Kidney (tissue), 14 donors: ENCODE data around the gene GJB4. TPM values are rescaled to one million over a fixed set of nuclear protein-coding genes. Genes with fewer than 3 reads are reported as not detected.
A peak's percentile ranks its signal among the peaks of the same experiment; 100 is the strongest.

Experiments used
- DNase-seq, 5 donors: peaks; one replicate each; pipeline ENCODE4 v3.0.0-alpha.2; 2013 to 2020
- FAIRE-seq: peaks from 2 replicates; lab custom pipeline; 2012; peaks lifted over from hg19 to GRCh38; lab: Jason Lieb, UNC
- H3K27ac ChIP-seq, 2 donors: one replicate each; pipeline ENCODE4 v1.7.0; 2013; ENCODE audit warnings: low read depth in 2 of 2, low read length in 2 of 2, inconsistent platforms in 1 of 2
- H3K27me3 ChIP-seq: one replicate; pipeline ENCODE4 v1.7.1; 2013; ENCODE audit warnings: low read length, inconsistent platforms; ENCODE audit not compliant: control insufficient read depth, insufficient read depth
- H3K36me3 ChIP-seq, 3 donors: one replicate each; pipeline versions ENCODE4 v1.7.0 to v1.7.1; 2013; ENCODE audit warnings: low read length in 3 of 3, control low read depth in 1 of 3, inconsistent platforms in 1 of 3; ENCODE audit not compliant: insufficient read depth in 3 of 3, control insufficient read depth in 2 of 3
- H3K4me1 ChIP-seq, 3 donors: one replicate each; pipeline versions ENCODE4 v1.7.0 to v1.7.1; 2013; ENCODE audit warnings: low read length in 3 of 3, inconsistent platforms in 1 of 3, low read depth in 1 of 3; ENCODE audit not compliant: control insufficient read depth in 2 of 3, insufficient read depth in 2 of 3
- H3K4me3 ChIP-seq, 3 donors: one replicate each; pipeline versions ENCODE4 v1.7.0 to v1.8.1; 2013; ENCODE audit warnings: low read length in 3 of 3, control low read depth in 1 of 3, inconsistent platforms in 1 of 3
- H3K9ac ChIP-seq, 3 donors: one replicate each; pipeline versions ENCODE4 v1.7.0 to v1.7.1; 2013; ENCODE audit warnings: low read length in 3 of 3, control low read depth in 1 of 3, inconsistent platforms in 1 of 3
- H3K9me3 ChIP-seq, 3 donors: one replicate each; pipeline versions ENCODE4 v1.7.0 to v1.7.1; 2013; ENCODE audit warnings: low read length in 3 of 3, control low read depth in 1 of 3, inconsistent platforms in 1 of 3; ENCODE audit not compliant: control insufficient read depth in 2 of 3, insufficient read depth in 1 of 3
- CTCF ChIP-seq: IDR thresholded peaks from 3 replicates; pipeline ENCODE4 v1.5.1; 2012; ENCODE audit warnings: mild to moderate bottlenecking, moderate library complexity, borderline replicate concordance; ENCODE audit not compliant: insufficient read depth; ENCODE audit errors: extremely low read depth
- intact Hi-C: fragments of 100-400 bp; cut with DNase I; formaldehyde crosslinking; loops from one replicate; pipeline ENCODE4 v1.11.1; 2022
- polyA plus RNA-seq: library from polyadenylated mRNA; stranded (reverse); fragments of 350-450 nt; fragmentation: Illumina TruSeq; extraction: RNeasy Lipid Tissue Mini Kit (QIAGEN cat#74804); gene quantifications from one replicate; pipeline ENCODE4 v1.2.3, GENCODE V29; 2014; ENCODE audit warnings: low read depth, low replicate concordance; ENCODE audit not compliant: insufficient read depth
- total RNA-seq: library from RNA; stranded (reverse); fragmentation: NEBNext Ultra II Directional; extraction: Animal tissue kit (Norgen Biotek cat#: 25700); gene quantifications from one replicate; pipeline ENCODE4 v1.2.1, GENCODE V29; 2021
- donor health status: control.
- donor health status: control.
- donor health status: control.
- donor health status: control.
- donor health status: control.
- donor health status: DM: yes; HTN: yes; CAD: no.
- donor health status: Normal renal cell carcinoma (clear cell type).

GJB4 gene
- total and polyA plus RNA-seq, 2 donors from 2014 or later, result 0.50 TPM; not detected in 1

- Histone ChIP-seq H3K9me3 (no peaks in the 10 kb centered on the region), H3K9ac (no peak overlapping the region), H3K4me3 (peak overlapping the region in 1 of 3 donors; percentile 21), H3K36me3 (no peaks in the 10 kb centered on the region), H3K27ac (peak overlapping the region; percentile 47 to 54), H3K4me1 (peaks cover 0 to 17% (median 0%) of the 10 kb centered on the region in 3 donors), H3K27me3 (no peaks in the 10 kb centered on the region)
- intact Hi-C loops, result loop anchor here (10.0 kb wide), 1 partner anchor 52 kb away; no protein-coding TSS in a partner anchor
- DNase-seq (no peak), FAIRE-seq (no peak)
- no peak for TF ChIP-seq CTCF
Measured at GRCh38 chr1:34792424-34792823, 32.9 kb downstream of the GJB4 start.

- FAIRE-seq (no peak), DNase-seq (peak in 1 of 5 donors; percentile 66)
- TF ChIP-seq CTCF, result no peak
- no peaks in the 10 kb centered on the region for H3K27me3 ChIP-seq
- intact Hi-C loops, result loop anchor here (10.0 kb wide), 1 partner anchor 52 kb away; no protein-coding TSS in a partner anchor
- H3K4me1 ChIP-seq, result peaks cover 0 to 14% (median 0%) of the 10 kb centered on the region in 3 donors
- peak within 1 kb of the TSS; percentile 70 to 87 for H3K27ac ChIP-seq
- peak within 1 kb of the TSS in 1 of 3 donors; percentile 65 for H3K9ac ChIP-seq
- no peaks in the 10 kb centered on the region for H3K36me3 ChIP-seq
- H3K4me3 ChIP-seq, result peak within 1 kb of the TSS in 2 of 3 donors; percentile 49 to 57
- H3K9me3 ChIP-seq, result no peaks in the 10 kb centered on the region
Measured at GRCh38 chr1:34792868-34793727, 33.6 kb downstream of the GJB4 start, which contains the start of gene GJA4. TSS of gene GJA4 (plus strand) at chr1:34792999. CDS start at chr1:34794214, 1,215 bp downstream.

DNA sequence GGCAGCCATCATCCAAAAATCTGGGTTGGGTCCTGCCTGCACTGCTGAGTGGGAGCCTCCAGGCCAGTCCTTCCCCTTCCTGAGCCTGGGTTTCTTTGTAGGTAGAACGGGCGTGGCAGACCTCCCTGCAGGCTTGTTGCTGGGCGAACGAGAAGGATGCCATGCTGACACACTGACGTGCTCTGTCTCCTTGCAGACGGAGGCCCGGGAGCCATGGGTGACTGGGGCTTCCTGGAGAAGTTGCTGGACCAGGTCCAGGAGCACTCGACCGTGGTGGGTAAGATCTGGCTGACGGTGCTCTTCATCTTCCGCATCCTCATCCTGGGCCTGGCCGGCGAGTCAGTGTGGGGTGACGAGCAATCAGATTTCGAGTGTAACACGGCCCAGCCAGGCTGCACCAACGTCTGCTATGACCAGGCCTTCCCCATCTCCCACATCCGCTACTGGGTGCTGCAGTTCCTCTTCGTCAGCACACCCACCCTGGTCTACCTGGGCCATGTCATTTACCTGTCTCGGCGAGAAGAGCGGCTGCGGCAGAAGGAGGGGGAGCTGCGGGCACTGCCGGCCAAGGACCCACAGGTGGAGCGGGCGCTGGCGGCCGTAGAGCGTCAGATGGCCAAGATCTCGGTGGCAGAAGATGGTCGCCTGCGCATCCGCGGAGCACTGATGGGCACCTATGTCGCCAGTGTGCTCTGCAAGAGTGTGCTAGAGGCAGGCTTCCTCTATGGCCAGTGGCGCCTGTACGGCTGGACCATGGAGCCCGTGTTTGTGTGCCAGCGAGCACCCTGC is 34.7 kb downstream of the GJB4 start:
- no peak for FAIRE-seq
- no peaks in the 10 kb centered on the region for H3K36me3 ChIP-seq
- no peak for TF ChIP-seq CTCF
- no peaks in the 10 kb centered on the region for H3K27me3 ChIP-seq
- peaks cover 0 to 15% (median 0%) of the 10 kb centered on the region in 3 donors for H3K4me1 ChIP-seq
- intact Hi-C loops, result loop anchor here (10.0 kb wide), 1 partner anchor 51 kb away; no protein-coding TSS in a partner anchor
- no peaks in the 10 kb centered on the region for H3K9me3 ChIP-seq
- H3K9ac ChIP-seq, result peak overlapping the region in 1 of 3 donors; percentile 65
- H3K4me3 ChIP-seq, result peak overlapping the region in 2 of 3 donors; percentile 49 to 57
- DNase-seq, result peak in 1 of 5 donors; percentile 68
- peak overlapping the region; percentile 0 to 70 for H3K27ac ChIP-seq
